GM18868 (cell line): Measurements from ENCODE around the gene GSTO2.

ENCODE experiments used
- ATAC-seq: cut with Tn5 transposase; IDR thresholded peaks from one replicate; pipeline ENCODE4 v1.9.1; 2021; ENCODE audit warnings: mild to moderate bottlenecking, moderate library complexity; ENCODE audit not compliant: unreplicated experiment

The GSTO2 gene

DNA sequence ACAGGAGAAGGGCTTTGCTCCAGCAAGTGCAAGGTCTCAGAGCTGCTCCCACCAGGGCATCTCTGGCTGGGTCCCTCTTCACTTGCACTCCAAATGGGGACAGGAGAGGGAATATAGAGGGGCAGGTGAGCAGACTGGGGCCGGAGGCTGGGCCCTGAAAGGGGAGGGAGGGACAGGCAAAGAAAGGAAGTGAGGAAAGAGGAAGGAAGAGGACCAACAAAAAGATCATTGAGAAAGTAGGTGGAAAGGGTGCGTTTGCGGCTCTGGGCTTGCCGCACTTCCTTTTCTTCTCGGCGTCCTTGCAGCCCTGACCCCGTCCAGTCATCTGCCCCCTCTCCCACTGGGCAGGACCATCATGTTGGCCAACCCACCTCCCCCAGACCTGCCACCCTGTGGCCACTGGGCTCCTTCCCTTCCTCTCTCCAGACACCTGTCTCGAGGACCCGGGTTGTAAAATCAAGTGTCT, 55.3 kb downstream of the GSTO2 start:
- no peak for ATAC-seq

GRCh38 chr10:104324931-104325330, 55.9 kb downstream of the GSTO2 start:
- ATAC-seq, result no peak

GRCh38 chr10:104325436-104326435, 56.8 kb downstream of the GSTO2 start:
- no peak for ATAC-seq

DNA sequence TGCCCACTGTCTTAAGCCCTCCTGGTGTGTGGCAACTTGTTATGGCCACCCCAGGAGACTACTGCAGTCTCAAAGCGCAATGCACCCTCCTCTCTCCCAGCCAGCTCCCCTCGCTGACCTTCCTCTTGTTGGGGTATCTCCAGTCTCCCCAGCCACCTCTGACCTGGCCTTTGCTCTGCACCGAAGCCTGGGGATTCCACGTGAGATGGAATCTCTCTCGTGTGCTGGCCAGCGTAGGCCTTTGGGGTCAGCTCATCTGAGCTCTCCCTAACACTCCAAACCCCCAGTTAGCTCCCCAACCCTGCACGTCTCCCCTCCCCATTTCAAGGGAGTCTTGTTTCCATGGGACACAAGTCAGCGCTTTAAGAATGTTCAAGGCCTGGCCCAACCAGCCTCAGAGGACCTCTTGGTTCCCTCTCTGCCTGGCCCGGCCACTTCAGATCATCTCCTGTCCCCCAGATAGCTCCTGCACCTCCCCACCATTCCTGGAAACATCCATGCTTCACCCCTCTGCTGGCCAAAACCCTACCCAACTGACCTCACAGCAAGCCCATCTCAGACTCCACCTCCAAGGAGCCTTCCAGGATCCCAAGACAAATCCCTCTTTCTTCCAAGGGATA, 58.1 kb downstream of the GSTO2 start:
- no peak for ATAC-seq

GRCh38 chr10:104327745-104328645, 59.0 kb downstream of the GSTO2 start:
- no peak for ATAC-seq

GRCh38 chr10:104328646-104328895, 59.6 kb downstream of the GSTO2 start:
- ATAC-seq, result peak; percentile 2

DNA sequence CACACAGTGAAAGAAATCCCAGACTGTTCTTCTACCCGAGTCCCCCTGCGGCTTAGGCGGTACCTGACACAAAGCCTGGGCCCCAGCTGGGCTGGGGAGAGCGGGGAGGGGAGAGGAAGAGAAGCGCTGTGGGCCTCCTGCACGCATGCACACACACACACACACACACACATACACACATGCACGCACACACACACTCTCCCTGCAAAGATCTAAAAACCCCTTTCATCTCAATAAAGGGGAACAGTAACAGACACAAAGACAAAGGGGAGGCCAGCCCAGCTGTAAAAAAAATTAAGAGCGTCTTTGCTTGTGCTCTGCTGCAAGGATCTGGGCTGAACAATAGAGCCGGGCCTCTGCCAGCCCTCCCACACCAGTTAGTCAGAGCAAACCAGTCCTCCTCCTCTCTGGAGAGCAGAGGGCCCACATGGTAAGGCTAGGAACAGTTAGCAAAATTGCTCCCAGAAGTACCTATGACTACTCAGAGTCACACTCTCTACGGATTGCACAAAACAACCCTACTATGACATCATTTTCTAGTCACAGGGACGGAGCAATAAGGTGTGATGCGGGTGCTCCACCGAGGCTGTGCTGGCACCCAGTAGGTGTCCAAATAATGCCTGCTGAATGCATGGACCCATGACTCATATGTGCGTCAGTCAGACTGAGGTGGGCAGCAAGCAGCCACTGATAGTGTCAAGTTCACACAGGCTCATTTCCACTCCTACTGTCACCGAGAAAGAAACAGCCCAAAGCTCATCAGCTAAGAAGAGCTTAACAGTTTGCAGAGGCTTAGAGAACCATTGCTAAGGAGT, 60.1 kb downstream of the GSTO2 start:
- ATAC-seq, result peak; percentile 64

GRCh38 chr10:104329735-104330134, 60.8 kb downstream of the GSTO2 start:
- ATAC-seq, result no peak

DNA sequence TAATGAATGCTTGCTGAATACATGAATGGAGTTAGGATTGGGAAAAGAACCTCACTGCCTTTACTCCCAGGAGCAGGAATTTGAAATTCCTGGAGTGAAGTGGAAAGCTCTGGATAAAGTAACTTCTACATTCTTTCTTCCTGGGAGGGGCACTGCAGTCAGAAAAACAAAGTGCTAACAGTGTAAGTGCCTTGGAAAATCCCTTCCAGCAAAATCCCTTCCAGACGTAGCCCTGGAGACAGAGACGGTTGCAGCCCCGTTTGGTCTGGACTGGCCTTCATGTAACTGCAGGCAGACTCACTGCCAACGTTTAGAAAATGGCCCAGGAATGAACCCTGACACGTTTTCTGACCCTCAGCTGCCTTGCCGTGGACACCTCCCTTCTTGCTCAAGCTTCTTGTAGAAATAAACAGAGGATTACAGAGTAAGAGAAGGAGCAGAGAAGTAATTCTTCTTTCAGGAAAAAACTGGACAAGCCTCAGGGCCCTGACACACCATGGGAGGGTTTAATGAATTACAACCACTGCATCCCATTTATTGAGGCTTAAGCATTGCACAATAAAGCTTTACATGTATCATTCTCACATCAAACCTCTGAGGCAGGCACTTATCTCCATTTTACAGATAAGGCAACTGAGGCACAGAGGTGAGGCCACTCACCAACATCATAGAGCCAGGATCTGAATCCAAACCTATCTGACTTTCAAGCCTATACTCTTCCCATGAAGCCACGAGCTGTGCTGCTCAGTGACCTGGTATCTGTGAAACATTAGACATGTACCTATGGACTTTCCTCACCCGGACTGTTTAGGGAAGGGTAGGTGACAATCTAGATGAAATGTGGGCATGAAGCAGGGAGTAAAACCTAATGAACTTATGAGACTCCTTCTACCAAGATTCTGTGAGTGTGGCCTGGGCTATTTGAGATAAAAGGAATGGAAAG, 61.5 kb downstream of the GSTO2 start:
- ATAC-seq, result no peak

DNA sequence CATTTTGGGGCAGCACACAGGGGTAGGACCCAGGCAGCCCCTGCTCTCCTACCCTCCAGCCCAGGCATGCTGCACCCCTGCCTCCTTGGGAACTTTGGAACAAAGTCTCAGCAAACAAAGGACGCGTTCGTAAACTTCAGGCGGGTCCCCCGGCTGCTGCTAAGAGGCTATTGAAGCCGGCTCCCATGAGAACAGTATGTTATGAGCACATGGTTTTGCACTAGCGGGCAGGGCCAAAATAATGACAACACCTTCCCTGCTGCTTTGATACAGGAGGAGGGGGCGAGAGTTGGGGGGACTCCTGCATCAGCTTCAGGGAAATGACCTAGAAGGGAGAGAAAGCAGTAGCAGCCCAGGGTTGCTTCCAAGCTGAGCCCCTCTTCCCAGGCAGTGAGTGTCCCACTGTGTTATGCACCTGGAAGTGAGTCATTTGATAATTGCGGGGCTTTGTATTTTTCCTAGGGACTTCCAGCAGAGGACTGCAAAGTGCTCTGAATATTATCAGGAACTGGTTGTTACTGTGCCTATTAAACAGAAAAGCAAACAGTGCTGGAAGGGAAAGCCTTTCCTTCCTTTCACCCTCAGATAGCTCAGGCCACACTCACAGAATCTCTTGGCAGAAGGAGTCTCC, 62.3 kb downstream of the GSTO2 start:
- ATAC-seq, result no peak

- ATAC-seq, result no peak
These were observed 63.5 kb downstream of the GSTO2 start for GRCh38 chr10:104332243-104333031.

DNA sequence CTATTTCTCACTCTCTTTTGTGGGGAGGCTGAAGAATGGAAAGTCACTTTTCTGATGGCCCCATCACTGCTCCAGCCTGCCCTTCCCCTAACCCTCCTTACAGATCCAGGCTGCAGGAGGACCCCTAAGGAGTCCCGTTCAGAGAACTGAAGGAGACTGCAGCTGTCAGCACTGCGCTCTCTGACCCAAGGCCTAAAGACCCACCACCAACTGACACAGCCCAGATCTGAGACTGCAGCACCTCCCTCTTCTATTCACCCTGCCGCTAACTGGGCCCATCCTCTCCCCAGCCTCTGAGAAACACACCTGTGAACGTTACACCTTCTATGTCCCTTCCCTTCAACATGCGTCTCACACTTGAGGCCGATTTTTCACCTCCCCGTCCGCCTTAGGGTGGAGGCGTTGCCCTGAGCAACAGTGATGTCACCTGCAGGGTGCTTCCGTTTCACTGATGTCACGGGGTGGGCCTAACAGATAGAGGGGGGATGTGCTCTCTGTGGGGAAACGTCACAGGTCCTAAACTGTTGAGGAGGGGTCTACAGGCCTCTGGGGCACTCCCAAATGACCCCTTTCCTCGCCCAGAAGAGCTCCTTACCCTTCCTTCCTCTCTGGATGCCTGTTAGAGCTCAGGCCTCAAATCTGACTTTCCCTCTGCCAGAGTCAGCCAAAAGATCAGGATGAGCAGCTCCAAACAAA, 64.2 kb downstream of the GSTO2 start:
- no peak for ATAC-seq

DNA sequence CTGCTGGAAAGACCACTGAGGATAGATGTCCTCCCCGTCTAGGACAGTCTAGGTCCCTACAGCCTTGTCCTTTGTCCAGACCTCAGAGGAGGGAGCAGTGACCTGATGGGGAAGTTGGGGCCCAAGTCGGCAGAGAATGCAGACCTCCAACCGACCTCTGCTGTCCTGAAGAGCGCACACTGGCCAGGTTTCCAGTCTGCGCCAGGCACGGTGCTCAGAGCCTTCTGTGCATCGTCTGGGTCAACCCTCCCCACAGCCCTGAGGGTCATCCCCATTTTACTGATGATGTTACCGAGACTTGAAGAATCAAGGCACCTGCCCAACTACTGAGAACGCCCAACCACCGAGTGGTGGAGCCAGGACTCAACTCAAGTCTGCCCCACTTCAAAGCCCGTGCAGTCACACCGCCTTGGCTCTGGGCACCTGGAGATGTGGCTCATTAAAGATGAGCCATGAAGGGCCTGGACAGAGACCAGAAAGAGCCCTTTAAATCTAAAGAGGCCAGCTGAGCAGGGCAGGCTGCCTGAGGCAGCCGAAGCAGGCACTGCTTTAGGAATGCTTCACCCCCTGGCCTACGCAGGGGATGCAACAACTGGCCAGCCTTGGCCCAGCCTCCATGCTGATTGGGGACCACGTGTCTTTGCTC, 64.9 kb downstream of the GSTO2 start:
- no peak for ATAC-seq

DNA sequence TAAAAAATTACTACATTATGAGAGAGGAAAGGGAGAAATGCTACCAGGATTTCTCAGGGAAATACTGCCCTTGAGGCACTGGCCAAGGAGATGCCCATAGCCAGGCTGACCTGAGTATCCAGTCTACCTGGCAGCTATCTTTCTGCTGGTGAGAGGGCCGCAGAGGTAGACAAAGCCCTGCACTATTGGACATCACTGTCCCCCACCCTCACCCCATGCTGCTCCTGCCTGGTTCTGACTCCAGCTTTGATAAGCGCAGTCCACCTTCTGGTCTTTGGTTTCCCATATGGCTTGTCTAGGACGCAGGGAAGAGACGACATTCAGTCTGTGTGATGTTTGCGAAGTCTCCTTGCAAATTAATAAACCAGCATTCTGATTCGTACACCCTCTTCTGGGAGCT, 65.6 kb downstream of the GSTO2 start:
- ATAC-seq, result no peak

DNA sequence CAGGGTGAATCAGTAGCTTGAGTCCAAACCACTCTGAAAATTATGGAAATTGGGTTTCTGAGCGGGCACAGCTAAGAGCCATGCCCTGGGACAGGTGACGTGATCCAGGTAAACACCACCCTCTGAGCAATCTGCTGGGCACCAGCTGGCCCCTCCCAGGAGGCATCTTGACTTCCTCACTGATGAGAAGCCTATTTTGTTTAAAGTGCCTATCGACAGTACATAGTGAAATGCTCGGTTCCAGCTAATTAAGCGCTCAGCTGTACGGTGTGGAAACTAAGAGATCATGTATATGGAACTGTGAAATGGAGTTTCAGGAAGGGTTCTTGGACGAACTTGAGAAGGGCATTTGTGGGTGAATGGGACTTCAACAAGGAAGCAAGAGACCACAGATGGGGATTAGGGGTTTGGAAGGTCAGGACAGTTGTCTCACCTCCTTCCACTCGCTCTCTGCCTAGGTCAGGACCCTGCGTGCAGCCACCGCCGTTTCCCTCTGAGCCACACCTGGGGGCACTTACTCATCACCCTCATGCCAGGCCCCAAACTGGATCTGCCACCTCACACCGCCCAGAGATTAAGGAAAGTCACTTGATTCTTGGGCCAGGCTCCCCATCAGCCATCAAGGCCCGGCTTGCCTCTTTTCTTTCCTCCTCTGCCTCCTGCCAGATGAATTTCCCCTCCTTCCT, 66.1 kb downstream of the GSTO2 start:
- ATAC-seq, result no peak

DNA sequence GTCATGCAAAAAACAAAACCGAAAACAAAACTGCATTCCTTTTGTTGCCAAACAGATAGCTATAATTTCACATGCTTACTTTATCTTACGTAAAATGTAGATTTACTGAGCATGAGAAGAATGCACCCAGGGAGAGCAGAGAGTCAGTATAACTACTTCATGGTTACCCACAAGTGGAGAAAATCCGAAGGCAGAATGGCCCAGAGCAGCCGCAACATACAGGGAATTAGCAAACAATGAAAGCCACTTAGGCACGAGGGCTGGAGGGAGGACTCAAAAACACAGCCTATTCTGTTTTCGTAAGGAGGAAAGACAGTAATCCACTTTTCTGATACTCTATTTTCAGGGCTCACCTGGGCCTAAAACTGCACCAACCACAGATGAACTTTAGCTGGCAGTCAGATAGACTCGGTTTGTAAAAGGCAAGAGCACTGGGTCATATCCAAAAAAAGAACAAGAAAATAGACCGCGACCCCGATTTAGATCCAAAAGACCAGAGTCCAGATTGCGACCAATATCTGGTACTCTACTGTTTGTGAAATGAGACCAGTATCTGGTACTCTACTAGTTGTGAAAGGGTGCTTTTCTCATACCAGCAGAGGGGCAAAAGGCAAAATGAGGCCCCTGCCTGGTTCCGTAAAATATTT, 68.0 kb downstream of the GSTO2 start:
- peak; percentile 22 for ATAC-seq
